ENCODE data around the gene NHERF1. TPM values are rescaled to one million over a fixed set of nuclear protein-coding genes. Genes with fewer than 3 reads are reported as not detected.

The NHERF1 gene
- total and polyA plus RNA-seq, 2 of the 13 experiments (the other 11 are each of a cell fraction or from before 2014, with no cell fraction given) = 169 to 269 TPM

GRCh38 chr17:74790161-74791058 lies 42.0 kb downstream of the NHERF1 start (continued):
- TF ChIP-seq ZNF512 (CRISPR knock-in tag; IDR thresholded peaks at IDR 0.05) (no peak), SNAI1 (CRISPR knock-in tag; IDR thresholded peaks at IDR 0.05; ENCODE audit: borderline replicate concordance) (no peak), KDM2A (CRISPR knock-in tag; IDR thresholded peaks at IDR 0.05; ENCODE audit: borderline replicate concordance, low read depth) (no peak), PBX2 (CRISPR knock-in tag; IDR thresholded peaks at IDR 0.05) (no peak), RBM39 (IDR thresholded peaks at IDR 0.05; ENCODE audit: low read depth, low read length, poor library complexity, severe bottlenecking) (no peak)

GRCh38 chr17:74792586-74793105 lies 44.2 kb downstream of the NHERF1 start:
- ATAC-seq (no peak), FAIRE-seq (no peak), DNase-seq (ENCODE audit: low spot score) (no peak)
- BruUV-seq (replicated peaks) = no TSS peak
- Histone ChIP-seq H3K36me3 (replicated peaks in 1 of 2; ENCODE audit: control insufficient read depth in 1 of 2, insufficient read depth in 2 of 2, low read length in 2 of 2) (peaks cover 19 to 33% of the 10 kb centered on the region in 2 experiments), H3K4me1 (ENCODE audit: insufficient read depth, low read length) (0 out of 2 replicates have a peak, but pooled peaks cover under 1% of the 10 kb centered on the region), H3K4me3 (replicated peaks in 1 of 3; ENCODE audit: insufficient read depth in 1 of 3, low read depth in 2 of 3, low read length in 3 of 3) (no peak overlapping the region), H3K27ac (ENCODE audit: extremely low read length, insufficient read depth, low read length) (no peak overlapping the region), H3K9ac (ENCODE audit: insufficient read depth, low read depth, low read length) (no peak overlapping the region), H3K79me2 (ENCODE audit: insufficient read depth, low read length) (no peaks in the 10 kb centered on the region), H4K20me1 (ENCODE audit: insufficient read depth, low read length) (no peaks in the 10 kb centered on the region), H2AFZ (ENCODE audit: low read length) (no peak overlapping the region), H3K9me3 (ENCODE audit: low read length) (no peaks in the 10 kb centered on the region), H3K27me3 (ENCODE audit: control insufficient read depth in 1 of 2, insufficient read depth in 2 of 2, low read length in 2 of 2) (no peaks in the 10 kb centered on the region), H3K4me2 (ENCODE audit: low read depth, low read length) (no peak overlapping the region)
- intact Hi-C loops (cut with micrococcal nuclease; ENCODE audit: unreplicated experiment) (loop anchor here (5.0 kb wide), 1 partner anchor 170 kb away; no protein-coding TSS in a partner anchor), in situ Hi-C loops (cut with HindIII; ENCODE audit: extremely low pct_ligation_motif_present, low pct_unique_long_range_greater_than_20kb) (loop anchor here (5.0 kb wide), 1 partner anchor 70 kb away; no protein-coding TSS in a partner anchor)
- TF ChIP-seq SOX5 (CRISPR knock-in tag; IDR thresholded peaks at IDR 0.05; ENCODE audit: borderline replicate concordance) = no peak
- TF ChIP-seq ZNF44 (CRISPR knock-in tag; IDR thresholded peaks at IDR 0.05) = no peak
- no peak for TF ChIP-seq SRSF1 (optimal IDR thresholded peaks at IDR 0.05; ENCODE audit: low read depth, low read length)
- TF ChIP-seq MATR3 (CRISPR knock-in tag; IDR thresholded peaks at IDR 0.05) = no peak
- no peak for TF ChIP-seq ZNF362 (CRISPR knock-in tag; IDR thresholded peaks at IDR 0.05; ENCODE audit: borderline replicate concordance)
- TF ChIP-seq MBD4 (IDR thresholded peaks at IDR 0.05; ENCODE audit: borderline replicate concordance, low read length) = no peak
- no peak for TF ChIP-seq HNRNPUL1 (IDR thresholded peaks at IDR 0.05; ENCODE audit: low read depth, low read length)
- TF ChIP-seq DPF2 (CRISPR knock-in tag; IDR thresholded peaks at IDR 0.05; ENCODE audit: borderline replicate concordance, low read depth) = no peak
- no peak for TF ChIP-seq ZFY (CRISPR knock-in tag; IDR thresholded peaks at IDR 0.05)
- TF ChIP-seq NFE2L2 (IDR thresholded peaks at IDR 0.05; ENCODE audit: low read length) = no peak
- no peak for TF ChIP-seq ZNF709 (CRISPR knock-in tag; IDR thresholded peaks at IDR 0.05)
- TF ChIP-seq HMGA1 (CRISPR knock-in tag; conservative IDR thresholded peaks at IDR 0.05) = no peak
- TF ChIP-seq CBX5 (CRISPR knock-in tag; IDR thresholded peaks at IDR 0.05; ENCODE audit: borderline replicate concordance) = no peak
- ChIA-PET CTCF (ENCODE audit: low intra/inter-chr PET ratio, low total read pairs) (interaction anchor here (1.7 to 2.2 kb wide), 3 partner anchors 70 to 168 kb away, joined by 9 to 30 read pairs (median 26); no protein-coding TSS in a partner anchor), POLR2A (no interaction called here)
- 94% methylated on average over 12 of the region's 12 CpGs for WGBS (ENCODE audit: low lambda C conversion rate)
